Left lobe of liver (tissue), 2 donors: ENCODE measurements around the gene MEA1. TPM values are rescaled to one million over a fixed set of nuclear protein-coding genes. Genes with fewer than 3 reads are reported as not detected.

Experiments used
- ATAC-seq: fragments of 200-7000 bp; cut with Tn5 transposase; one replicate; pipeline ENCODE4 v1.9.1; 2020; ENCODE audit warnings: mild to moderate bottlenecking, moderate library complexity
- DNase-seq: peaks from one replicate; pipeline ENCODE4 v3.0.0-alpha.2; 2020; ENCODE audit warnings: low spot score
- total RNA-seq: library from RNA; stranded (reverse); gene quantifications from one replicate; pipeline ENCODE4 v1.2.1, GENCODE V29; 2021
- donor health status: DM: no; HTN: no; CAD: no; lungs with moderate emphysema.
- donor health status: DM: no; HTN: yes; CAD: no.

The MEA1 gene
- total RNA-seq, 1 donor from 2014 or later, result 20.2 TPM

DNA sequence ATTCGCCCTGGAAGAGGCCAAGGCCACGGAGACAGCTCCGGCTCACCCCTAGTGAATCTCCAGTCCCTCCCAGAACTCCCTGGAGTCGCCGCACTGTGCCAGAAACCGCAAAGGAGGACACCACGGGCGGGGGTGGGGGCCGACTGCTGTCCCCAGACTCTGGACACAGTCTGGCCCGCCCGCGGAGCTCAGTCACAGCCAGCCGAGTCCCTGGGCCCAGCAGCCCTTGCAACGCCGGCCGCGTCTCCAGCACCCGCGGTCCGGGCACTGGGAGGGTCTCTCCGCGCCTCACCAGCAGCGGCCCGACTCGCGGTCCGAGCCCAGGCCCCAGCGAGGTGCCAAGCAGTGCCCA is 35.3 kb downstream of the MEA1 start:
- DNase-seq, result no peak

GRCh38 chr6:42974919-42975505 is 38.7 kb downstream of the MEA1 start:
- ATAC-seq, result no peak

More for the DNA sequence above, 35.3 kb downstream of the MEA1 start:
- ATAC-seq, result peak; percentile 58

GRCh38 chr6:42973926-42974325 is 39.8 kb downstream of the MEA1 start:
- no peak for ATAC-seq
- no peak for DNase-seq

More at GRCh38 chr6:42974919-42975505, 38.7 kb downstream of the MEA1 start:
- no peak for DNase-seq

GRCh38 chr6:42971746-42972327 is 41.9 kb downstream of the MEA1 start:
- ATAC-seq, result no peak

DNA sequence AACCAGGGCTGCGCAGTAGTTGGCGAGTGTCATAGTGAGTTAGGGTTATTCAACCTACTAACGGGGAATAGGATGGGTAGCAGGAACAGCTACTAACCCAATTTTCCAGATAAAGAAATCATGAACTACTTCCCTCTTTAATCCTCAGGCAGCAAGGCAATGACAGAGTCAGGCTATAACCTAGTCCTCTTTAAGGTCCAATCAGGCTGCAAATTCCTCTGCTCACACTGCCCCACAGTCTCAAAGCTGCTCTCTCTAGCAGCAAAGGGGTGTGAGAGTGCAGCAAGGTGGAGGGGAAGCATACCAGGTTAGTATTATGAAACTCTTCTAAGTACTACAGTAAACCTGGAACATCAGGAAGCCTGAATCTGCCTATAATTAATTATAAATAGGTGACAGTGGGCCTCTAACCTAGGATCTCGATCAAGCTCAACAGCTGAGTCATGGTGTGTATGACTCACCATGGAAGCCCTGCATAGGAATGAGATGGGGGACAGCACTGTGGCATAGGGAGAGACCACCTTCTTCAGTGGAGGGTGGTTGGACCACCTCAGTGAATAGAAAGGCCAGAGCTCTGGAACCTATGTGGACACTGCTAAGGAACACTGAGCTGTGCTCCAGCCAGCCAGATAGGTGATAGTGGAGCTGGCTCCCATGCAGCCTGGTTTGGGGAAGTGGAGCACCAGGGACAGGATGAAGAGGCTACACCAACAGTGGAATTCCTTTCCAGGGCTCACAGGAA is 42.7 kb downstream of the MEA1 start:
- ATAC-seq, result no peak

More at GRCh38 chr6:42971746-42972327, 41.9 kb downstream of the MEA1 start:
- no peak for DNase-seq

DNA sequence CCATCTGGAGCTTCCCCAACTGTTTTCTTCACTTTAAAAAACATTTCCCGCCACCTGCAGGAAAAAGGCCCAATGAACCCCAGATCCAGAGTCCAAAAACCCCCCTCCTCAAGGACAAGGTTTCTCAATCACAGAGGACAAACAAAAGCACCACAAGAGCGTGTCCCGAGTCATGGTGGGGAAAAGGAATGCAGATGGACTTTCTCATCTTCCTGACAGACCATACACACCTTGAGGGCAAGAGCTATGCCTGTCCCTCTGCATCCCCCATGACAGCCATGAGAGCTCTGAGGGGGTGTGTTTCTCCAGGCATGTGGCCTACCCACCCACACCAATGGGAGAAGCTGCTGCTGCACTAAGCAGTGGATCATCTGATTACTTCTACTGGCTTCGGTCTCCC is 43.8 kb downstream of the MEA1 start:
- ATAC-seq (peak; percentile 1), DNase-seq (no peak)

More for the DNA sequence above, 42.7 kb downstream of the MEA1 start:
- DNase-seq, result no peak

GRCh38 chr6:42969431-42969830 is 44.3 kb downstream of the MEA1 start:
- ATAC-seq (peak; percentile 25), DNase-seq (no peak)

DNA sequence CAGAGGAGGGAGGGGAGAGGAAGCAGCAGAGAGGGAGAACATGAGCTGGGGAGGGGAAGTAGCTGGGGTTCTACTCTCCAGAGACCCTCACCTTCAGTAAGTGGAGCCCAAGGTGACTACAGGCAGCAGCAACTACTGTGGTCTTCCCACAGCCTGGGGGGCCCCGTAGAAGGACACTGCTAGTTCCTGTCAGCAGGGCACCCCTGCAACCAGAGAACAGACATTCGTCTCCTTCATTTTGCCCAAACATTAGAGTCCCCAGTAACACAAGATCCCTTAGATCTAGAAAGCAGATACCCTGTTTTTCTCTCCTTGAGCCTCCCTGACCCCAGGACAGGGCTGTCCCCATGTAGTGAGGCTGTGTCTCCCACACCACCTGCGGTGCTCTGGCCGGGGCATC is 45.0 kb downstream of the MEA1 start:
- ATAC-seq (peak; percentile 18), DNase-seq (no peak)

- ATAC-seq (peak; percentile 7), DNase-seq (no peak)
Observed at GRCh38 chr6:42968126-42968701, 45.5 kb downstream of the MEA1 start.

DNA sequence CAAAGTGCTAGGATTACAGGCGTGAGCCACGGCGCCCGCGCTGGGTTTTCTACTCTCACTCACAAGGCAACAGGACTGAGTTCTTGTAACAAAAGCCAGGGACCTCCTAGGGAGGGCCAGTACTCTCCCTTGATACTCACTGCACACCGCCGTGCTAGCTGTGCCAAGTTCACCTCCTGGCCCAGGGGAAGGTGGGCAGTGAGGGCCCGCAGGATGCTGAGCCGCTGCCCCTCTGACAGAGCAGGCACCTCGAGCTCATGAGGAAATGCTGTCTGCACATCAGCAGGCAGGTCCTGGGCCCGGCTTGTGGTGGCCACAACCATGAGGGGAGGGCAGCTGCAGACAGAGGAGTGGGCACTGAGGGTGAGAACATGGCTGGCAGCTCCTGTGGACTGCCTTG is 46.5 kb downstream of the MEA1 start:
- DNase-seq (no peak), ATAC-seq (peak; percentile 3)

- no peak for DNase-seq
- ATAC-seq, result no peak
Observed at GRCh38 chr6:42966571-42966970, 47.2 kb downstream of the MEA1 start.

- DNase-seq, result no peak
- no peak for ATAC-seq
Observed at GRCh38 chr6:42963855-42964605, 49.7 kb downstream of the MEA1 start.

GRCh38 chr6:42963179-42963854 is 50.4 kb downstream of the MEA1 start:
- no peak for DNase-seq
- no peak for ATAC-seq

- no peak for DNase-seq
- no peak for ATAC-seq
Observed at GRCh38 chr6:42962502-42963178, 51.1 kb downstream of the MEA1 start.

DNA sequence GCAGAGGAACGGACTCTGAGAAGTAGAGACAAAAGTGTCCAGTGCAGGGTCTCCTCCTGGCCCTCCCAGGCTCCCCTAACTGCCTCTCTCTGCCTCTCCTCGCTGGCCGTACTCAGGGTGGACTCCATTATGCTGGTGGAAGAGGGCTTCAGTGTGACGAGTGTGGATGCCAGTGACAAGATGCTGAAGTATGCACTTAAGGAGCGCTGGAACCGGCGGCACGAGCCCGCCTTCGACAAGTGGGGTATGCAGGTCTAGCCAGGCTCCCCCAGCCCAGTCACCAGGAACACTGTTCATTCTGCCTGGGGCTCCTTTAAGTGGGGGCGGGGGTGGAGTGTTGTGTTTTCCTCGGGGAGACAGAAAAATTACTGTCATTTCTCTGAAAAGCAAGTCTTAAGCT is 51.6 kb downstream of the MEA1 start:
- DNase-seq, result no peak
- ATAC-seq, result no peak

Other genes starting within 250 kb of the MEA1 start
- 5.4 TPM for gene BICRAL, start 231.9 kb downstream of the MEA1 start, total RNA-seq
- 40.1 TPM for gene RPL7L1, start 134.3 kb downstream of the MEA1 start, total RNA-seq
- gene PTCRA, start 97.9 kb downstream of the MEA1 start, total RNA-seq, result not detected
- gene CNPY3, start 84.5 kb downstream of the MEA1 start, total RNA-seq, result 50.3 TPM
- gene GNMT, start 53.2 kb downstream of the MEA1 start, total RNA-seq, result 467 TPM
- 25.4 TPM for gene PEX6, start 34.8 kb downstream of the MEA1 start, total RNA-seq
- 14.8 TPM for gene PPP2R5D, start 29.4 kb downstream of the MEA1 start, total RNA-seq
- gene KLHDC3, start 303 bp upstream of the MEA1 start, total RNA-seq, result 42.5 TPM
- gene RRP36, start 7.7 kb upstream of the MEA1 start, total RNA-seq, result 21.7 TPM
- 8.5 TPM for gene CUL7, start 39.9 kb upstream of the MEA1 start, total RNA-seq
- 71.8 TPM for gene MRPL2, start 45.5 kb upstream of the MEA1 start, total RNA-seq
- 141 TPM for gene KLC4, start 45.7 kb upstream of the MEA1 start, total RNA-seq
- gene PTK7, start 62.4 kb upstream of the MEA1 start, total RNA-seq, result 1.3 TPM
- 6.7 TPM for gene SRF, start 157.3 kb upstream of the MEA1 start, total RNA-seq
- 18.1 TPM for gene CUL9, start 168.2 kb upstream of the MEA1 start, total RNA-seq
- 80.4 TPM for gene DNPH1, start 215.5 kb upstream of the MEA1 start, total RNA-seq
- 2.0 TPM for gene TTBK1, start 229.5 kb upstream of the MEA1 start, total RNA-seq